GM12878 (cell line): ENCODE results near the gene TMEM14A. TPM values are rescaled to one million over a fixed set of nuclear protein-coding genes. Genes with fewer than 3 reads are reported as not detected.
A peak's percentile ranks its signal among the peaks of the same experiment; 100 is the strongest.

Experiments
- BACH1 ChIP-seq: fragments of 450-650 bp; IDR thresholded peaks from 2 replicates; pipeline ENCODE4 v1.6.1; 2017; ENCODE audit warnings: mild to moderate bottlenecking, borderline replicate concordance
- BCL11A ChIP-seq: IDR thresholded peaks from 2 replicates; pipeline ENCODE4 v1.6.1; 2011; ENCODE audit warnings: low read depth, low read length
- DPF2 ChIP-seq: fragments of 450-650 bp; IDR thresholded peaks from 2 replicates; pipeline ENCODE4 v1.6.1; 2017; ENCODE audit warnings: mild to moderate bottlenecking
- EGR1 ChIP-seq, 2 experiments: IDR thresholded peaks; 1 replicate in 1 of 2; 2 replicates in 1 of 2; pipeline ENCODE4 v1.6.1; 2011 to 2012; ENCODE audit warnings: low read depth in 2 of 2, low read length in 2 of 2, borderline replicate concordance in 1 of 2, mild to moderate bottlenecking in 1 of 2, moderate library complexity in 1 of 2
- FOXM1 ChIP-seq: IDR thresholded peaks from 2 replicates; pipeline ENCODE4 v1.6.1; 2012; ENCODE audit warnings: low read depth, mild to moderate bottlenecking, inconsistent platforms, low read length, moderate library complexity
- GATAD2B ChIP-seq: fragments of 450-650 bp; conservative IDR thresholded peaks from 2 replicates; pipeline ENCODE4 v1.6.1; 2017; ENCODE audit warnings: low read depth, mild to moderate bottlenecking, moderate library complexity
- KDM1A ChIP-seq: fragments of 200-600 bp; sonication (generic); IDR thresholded peaks from 2 replicates; pipeline ENCODE4 v1.6.1; 2016; ENCODE audit warnings: borderline replicate concordance
- NRF1 ChIP-seq: conservative IDR thresholded peaks from 2 replicates; pipeline ENCODE4 v1.6.1; 2011; ENCODE audit warnings: mild to moderate bottlenecking, low read depth, low read length, improper control_type of control experiment
- RAD51 ChIP-seq: fragments of 450-650 bp; IDR thresholded peaks from 2 replicates; pipeline ENCODE4 v1.6.1; 2016; ENCODE audit warnings: moderate library complexity, mild to moderate bottlenecking, inconsistent platforms
- RELA ChIP-seq: fragments of 450-650 bp; IDR thresholded peaks from 2 replicates; pipeline ENCODE4 v1.8.0; 2014; ENCODE audit warnings: borderline replicate concordance; ENCODE audit not compliant: partially characterized antibody
- SUPT20H ChIP-seq: IDR thresholded peaks from 2 replicates; pipeline ENCODE4 v1.6.1; 2011; ENCODE audit warnings: low read depth, mild to moderate bottlenecking, low read length, moderate library complexity, borderline replicate concordance; ENCODE audit not compliant: control insufficient read depth
- SUZ12 ChIP-seq: fragments of 200-600 bp; sonication (generic); IDR thresholded peaks from one replicate; pipeline ENCODE4 v1.6.1; 2018; ENCODE audit warnings: antibody characterized with exemption, mild to moderate bottlenecking; ENCODE audit not compliant: unreplicated experiment
- TAF1 ChIP-seq: IDR thresholded peaks from 2 replicates; pipeline ENCODE4 v1.6.1; 2011; ENCODE audit warnings: mild to moderate bottlenecking, low read depth, low read length, borderline replicate concordance
- YBX1 ChIP-seq: fragments of 450-650 bp; IDR thresholded peaks from 2 replicates; pipeline ENCODE4 v1.6.1; 2016; ENCODE audit warnings: antibody characterized with exemption
- polyA plus RNA-seq, 11 experiments: library from polyadenylated mRNA; depleted of rRNA in 4 of 11; unstranded in 6 of 11; stranded (reverse) in 5 of 11; fragments of >200 nt; fragmentation: Nextera tagmentation in 4 of 11; fragmentation: Illumina TruSeq in 1 of 11; extraction: Ambion mirVana in 4 of 11; extraction: Trizol in 1 of 11; gene quantifications; 1 replicate in 1 of 11; 2 replicates in 10 of 11; pipeline versions ENCODE4 v1.2.1 to v1.2.3, GENCODE V29; 2011 to 2016; ENCODE audit warnings: inconsistent platforms in 2 of 11, missing spikeins in 2 of 11, low read depth in 1 of 11
- total RNA-seq, 4 experiments: library from RNA; depleted of rRNA in 3 of 4; stranded (reverse); fragments of >200 nt in 3 of 4; fragmentation: Illumina TruSeq in 1 of 4; extraction: Trizol in 1 of 4; gene quantifications; 2 replicates each; pipeline versions ENCODE4 v1.2.1 to v1.2.3, GENCODE V29; 2013 to 2021
- TF ChIP-seq, protein P1 (sequence below): IDR thresholded peaks from 2 replicates; pipeline ENCODE4 v1.6.1; 2012; ENCODE audit warnings: improper control_type of control experiment, low read depth, low read length; ENCODE audit not compliant: insufficient replicate concordance
- TF ChIP-seq, protein P2 (sequence below): IDR thresholded peaks from 2 replicates; pipeline ENCODE4 v1.6.1; 2012; ENCODE audit warnings: low read depth, low read length, improper control_type of control experiment
- TF ChIP-seq, protein P3 (sequence below): IDR thresholded peaks from 2 replicates; pipeline ENCODE4 v1.6.1; 2012; ENCODE audit warnings: low read depth, low read length, improper control_type of control experiment
- TF ChIP-seq, protein P4 (sequence below): fragments of 450-650 bp; IDR thresholded peaks from 2 replicates; pipeline ENCODE4 v1.6.1; 2018; ENCODE audit warnings: borderline replicate concordance, mild to moderate bottlenecking; ENCODE audit not compliant: partially characterized antibody

The TMEM14A gene
- total and polyA plus RNA-seq, 10 of the 15 experiments (the other 5 are each of a cell fraction or from before 2014, with no cell fraction given): 15.6 to 143 (median 33.1) TPM

DNA sequence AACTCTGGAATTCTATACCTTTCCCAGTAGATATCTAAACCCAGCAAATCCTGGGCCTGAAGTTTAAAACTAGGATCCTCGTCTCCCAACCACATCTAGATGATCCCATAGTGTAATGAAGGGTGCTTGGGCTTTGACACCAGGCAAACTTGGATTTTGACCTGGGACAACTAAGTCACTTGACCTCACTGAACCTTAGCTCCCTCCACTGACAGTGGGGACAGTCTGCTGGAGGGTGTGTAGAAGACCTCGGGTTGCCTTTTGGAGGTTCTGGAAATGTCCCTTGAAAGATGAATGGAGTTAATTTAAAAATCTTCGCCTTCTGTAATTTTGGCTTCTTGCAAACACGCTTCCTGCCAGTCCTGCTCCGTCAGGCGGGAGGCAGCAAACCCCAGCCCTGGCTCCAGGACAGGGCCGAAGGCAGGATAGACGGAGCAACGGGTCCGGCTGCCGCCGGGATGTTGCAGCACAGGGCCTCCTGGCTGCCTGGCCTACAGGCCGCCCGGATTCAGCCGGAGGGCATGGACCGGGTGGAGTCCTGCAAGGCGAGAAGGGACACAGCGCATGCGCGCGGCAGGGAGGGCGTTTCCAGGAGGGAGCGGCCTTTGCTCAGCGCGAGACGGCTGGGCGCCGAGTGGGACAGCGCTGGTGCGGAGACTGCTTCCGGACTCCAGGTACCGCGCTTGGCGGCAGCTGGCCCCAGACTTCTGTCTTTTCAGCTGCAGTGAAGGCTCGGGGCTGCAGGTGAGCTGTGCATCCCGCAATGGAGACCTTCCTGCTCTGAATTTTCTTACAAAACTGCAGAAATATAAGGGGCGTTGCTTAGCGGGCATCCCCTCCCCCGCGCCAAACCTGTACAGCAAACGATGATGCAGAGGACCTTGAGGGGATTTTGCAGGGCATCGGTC lies at the start of gene TMEM14A (continued):
- TF ChIP-seq, protein P1, sequence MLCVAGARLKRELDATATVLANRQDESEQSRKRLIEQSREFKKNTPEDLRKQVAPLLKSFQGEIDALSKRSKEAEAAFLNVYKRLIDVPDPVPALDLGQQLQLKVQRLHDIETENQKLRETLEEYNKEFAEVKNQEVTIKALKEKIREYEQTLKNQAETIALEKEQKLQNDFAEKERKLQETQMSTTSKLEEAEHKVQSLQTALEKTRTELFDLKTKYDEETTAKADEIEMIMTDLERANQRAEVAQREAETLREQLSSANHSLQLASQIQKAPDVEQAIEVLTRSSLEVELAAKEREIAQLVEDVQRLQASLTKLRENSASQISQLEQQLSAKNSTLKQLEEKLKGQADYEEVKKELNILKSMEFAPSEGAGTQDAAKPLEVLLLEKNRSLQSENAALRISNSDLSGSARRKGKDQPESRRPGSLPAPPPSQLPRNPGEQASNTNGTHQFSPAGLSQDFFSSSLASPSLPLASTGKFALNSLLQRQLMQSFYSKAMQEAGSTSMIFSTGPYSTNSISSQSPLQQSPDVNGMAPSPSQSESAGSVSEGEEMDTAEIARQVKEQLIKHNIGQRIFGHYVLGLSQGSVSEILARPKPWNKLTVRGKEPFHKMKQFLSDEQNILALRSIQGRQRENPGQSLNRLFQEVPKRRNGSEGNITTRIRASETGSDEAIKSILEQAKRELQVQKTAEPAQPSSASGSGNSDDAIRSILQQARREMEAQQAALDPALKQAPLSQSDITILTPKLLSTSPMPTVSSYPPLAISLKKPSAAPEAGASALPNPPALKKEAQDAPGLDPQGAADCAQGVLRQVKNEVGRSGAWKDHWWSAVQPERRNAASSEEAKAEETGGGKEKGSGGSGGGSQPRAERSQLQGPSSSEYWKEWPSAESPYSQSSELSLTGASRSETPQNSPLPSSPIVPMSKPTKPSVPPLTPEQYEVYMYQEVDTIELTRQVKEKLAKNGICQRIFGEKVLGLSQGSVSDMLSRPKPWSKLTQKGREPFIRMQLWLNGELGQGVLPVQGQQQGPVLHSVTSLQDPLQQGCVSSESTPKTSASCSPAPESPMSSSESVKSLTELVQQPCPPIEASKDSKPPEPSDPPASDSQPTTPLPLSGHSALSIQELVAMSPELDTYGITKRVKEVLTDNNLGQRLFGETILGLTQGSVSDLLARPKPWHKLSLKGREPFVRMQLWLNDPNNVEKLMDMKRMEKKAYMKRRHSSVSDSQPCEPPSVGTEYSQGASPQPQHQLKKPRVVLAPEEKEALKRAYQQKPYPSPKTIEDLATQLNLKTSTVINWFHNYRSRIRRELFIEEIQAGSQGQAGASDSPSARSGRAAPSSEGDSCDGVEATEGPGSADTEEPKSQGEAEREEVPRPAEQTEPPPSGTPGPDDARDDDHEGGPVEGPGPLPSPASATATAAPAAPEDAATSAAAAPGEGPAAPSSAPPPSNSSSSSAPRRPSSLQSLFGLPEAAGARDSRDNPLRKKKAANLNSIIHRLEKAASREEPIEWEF: no peak
- TF ChIP-seq DPF2: peak; percentile 51; the same call in 1 of the 2 replicates
- peak; percentile 28; the same call in 1 of the 2 replicates for TF ChIP-seq BACH1
- TF ChIP-seq TAF1: peak; percentile 59; the same call in 1 of the 2 replicates
- no peak for TF ChIP-seq FOXM1
- TF ChIP-seq, protein P2, sequence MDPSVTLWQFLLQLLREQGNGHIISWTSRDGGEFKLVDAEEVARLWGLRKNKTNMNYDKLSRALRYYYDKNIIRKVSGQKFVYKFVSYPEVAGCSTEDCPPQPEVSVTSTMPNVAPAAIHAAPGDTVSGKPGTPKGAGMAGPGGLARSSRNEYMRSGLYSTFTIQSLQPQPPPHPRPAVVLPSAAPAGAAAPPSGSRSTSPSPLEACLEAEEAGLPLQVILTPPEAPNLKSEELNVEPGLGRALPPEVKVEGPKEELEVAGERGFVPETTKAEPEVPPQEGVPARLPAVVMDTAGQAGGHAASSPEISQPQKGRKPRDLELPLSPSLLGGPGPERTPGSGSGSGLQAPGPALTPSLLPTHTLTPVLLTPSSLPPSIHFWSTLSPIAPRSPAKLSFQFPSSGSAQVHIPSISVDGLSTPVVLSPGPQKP: no peak
- TF ChIP-seq GATAD2B: peak; percentile 67
- TF ChIP-seq YBX1: no peak
- no peak for TF ChIP-seq SUZ12
- TF ChIP-seq EGR1 (IDR thresholded peaks at IDR 0.05; ENCODE audit: borderline replicate concordance in 1 of 2, low read depth in 2 of 2, low read length in 2 of 2): 0 out of 3 replicates have a peak, but pooled peaks of 1 of the 2 experiments have one; percentile 24
- peak; percentile 51 for TF ChIP-seq RELA
- TF ChIP-seq KDM1A: no peak
- TF ChIP-seq, protein P3, sequence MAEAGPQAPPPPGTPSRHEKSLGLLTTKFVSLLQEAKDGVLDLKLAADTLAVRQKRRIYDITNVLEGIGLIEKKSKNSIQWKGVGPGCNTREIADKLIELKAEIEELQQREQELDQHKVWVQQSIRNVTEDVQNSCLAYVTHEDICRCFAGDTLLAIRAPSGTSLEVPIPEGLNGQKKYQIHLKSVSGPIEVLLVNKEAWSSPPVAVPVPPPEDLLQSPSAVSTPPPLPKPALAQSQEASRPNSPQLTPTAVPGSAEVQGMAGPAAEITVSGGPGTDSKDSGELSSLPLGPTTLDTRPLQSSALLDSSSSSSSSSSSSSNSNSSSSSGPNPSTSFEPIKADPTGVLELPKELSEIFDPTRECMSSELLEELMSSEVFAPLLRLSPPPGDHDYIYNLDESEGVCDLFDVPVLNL: no peak
- TF ChIP-seq SUPT20H: no peak
- TF ChIP-seq BCL11A: no peak
- TF ChIP-seq NRF1: peak; percentile 91
- no peak for TF ChIP-seq RAD51
- TF ChIP-seq, protein P4, sequence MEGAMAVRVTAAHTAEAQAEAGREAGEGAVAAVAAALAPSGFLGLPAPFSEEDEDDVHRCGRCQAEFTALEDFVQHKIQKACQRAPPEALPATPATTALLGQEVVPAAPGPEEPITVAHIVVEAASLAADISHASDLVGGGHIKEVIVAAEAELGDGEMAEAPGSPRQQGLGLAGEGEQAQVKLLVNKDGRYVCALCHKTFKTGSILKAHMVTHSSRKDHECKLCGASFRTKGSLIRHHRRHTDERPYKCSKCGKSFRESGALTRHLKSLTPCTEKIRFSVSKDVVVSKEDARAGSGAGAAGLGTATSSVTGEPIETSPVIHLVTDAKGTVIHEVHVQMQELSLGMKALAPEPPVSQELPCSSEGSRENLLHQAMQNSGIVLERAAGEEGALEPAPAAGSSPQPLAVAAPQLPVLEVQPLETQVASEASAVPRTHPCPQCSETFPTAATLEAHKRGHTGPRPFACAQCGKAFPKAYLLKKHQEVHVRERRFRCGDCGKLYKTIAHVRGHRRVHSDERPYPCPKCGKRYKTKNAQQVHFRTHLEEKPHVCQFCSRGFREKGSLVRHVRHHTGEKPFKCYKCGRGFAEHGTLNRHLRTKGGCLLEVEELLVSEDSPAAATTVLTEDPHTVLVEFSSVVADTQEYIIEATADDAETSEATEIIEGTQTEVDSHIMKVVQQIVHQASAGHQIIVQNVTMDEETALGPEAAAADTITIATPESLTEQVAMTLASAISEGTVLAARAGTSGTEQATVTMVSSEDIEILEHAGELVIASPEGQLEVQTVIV: peak; percentile 35
